Occipital lobe (tissue), 2 donors: ENCODE measurements around the gene MPPE1. TPM values are rescaled to one million over a fixed set of nuclear protein-coding genes. Genes with fewer than 3 reads are reported as not detected.
"Not testable (repeated sequence)": the region's sequence is repeated elsewhere in the genome, so short reads cannot be mapped to it uniquely, and the experiment has no call there.

Source experiments
- DNase-seq: peaks from one replicate; lab custom pipeline; 2025; lab: John Stamatoyannopoulos, UW
- total RNA-seq: library from RNA; depleted of rRNA; stranded (reverse); fragments of >200 nt; gene quantifications from one replicate; pipeline ENCODE4 v1.2.3, GENCODE V29; 2014

The MPPE1 gene
- 17.6 TPM for total RNA-seq

DNA sequence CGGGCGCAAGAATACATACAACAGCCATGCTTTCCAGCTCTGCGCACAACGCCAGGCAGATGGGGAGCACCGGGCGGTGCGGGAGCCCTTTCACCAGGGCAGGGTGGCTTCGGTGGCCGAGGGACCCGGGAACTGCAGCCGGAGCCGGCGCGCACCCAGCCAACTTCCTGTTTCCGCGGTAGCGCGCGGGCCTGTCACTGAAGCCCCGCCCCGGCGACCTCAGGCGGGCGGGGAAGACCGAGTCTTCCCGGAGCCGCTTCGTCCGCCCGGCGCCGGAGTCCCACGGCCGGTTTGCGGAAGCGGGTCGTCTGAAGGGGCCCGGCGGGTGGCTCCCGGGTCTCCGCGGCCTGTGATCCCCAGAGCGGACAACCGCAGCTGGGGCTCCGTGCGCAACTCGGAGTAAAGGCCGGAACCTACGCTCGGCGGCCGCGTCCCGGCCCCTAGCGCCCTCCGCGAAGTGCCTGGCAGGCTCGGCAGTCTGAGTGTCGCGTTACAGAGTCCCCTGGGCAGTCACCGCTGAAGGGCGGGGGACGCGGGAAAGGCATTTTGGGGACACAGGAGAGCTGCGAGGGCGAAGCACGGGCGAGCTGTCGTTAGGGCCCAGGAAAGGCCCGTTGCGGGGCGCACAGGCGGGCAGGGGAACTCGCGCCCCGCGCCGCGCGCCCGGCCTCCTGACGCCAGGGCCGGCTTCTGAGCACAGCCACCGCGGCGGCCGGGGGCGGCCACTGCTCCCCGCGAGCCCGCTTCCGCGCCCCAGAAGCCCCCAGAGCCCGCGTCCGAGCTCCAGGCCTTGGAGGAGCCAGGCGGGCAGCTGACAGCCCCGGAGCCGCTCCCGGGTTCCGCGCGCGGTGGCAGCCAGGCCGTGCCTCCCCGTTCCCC, at the start of gene MPPE1:
Gene MPPE1, minus strand, starts transcription at position 136 of the 879 bp plus-strand sequence. CDS start 11,053 bp downstream, outside the sequence.
- peak; percentile 78 for DNase-seq

GRCh38 chr18:11957636-11958035, 49.5 kb upstream of the MPPE1 start:
- no peak for DNase-seq

GRCh38 chr18:11956371-11957308, 48.5 kb upstream of the MPPE1 start:
- DNase-seq: no peak

DNA sequence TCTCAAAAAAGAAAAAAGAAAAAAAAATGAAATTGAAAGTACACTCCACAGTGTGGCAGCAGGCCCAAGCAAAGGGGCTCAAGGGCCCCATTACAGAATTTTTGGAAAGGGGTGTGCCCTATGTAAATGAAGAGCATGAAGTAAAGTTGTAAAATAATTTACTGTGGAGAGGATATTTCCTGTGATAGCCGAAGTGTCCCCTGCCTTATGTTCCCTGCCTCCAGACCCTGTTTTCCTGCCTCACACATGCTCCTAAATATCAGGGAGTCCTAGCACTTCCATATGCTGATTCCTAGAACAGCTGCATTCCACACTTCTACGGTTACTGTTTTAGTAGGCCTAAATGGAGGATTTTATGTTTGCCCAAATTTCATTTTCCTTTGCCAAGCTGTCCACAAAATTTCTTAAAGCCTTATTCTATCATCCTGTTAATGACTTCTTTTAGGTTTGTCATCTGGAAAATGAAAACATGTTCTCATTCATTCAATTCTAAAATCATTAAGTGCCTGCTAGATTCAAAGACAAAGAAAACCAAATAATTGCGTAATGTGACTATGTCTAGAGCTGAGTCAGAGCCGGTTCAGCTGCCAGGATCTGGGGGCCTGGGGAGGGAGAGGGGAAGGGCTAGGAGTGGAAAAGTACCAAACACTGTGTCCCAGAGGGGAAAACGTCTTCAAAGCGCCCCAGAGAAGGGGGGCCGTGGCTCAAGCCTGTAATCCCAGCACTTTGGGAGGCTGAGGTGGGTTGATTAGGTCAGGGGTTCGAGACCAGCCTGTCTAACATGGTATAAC, 47.3 kb upstream of the MPPE1 start:
- peak; percentile 17 for DNase-seq

DNA sequence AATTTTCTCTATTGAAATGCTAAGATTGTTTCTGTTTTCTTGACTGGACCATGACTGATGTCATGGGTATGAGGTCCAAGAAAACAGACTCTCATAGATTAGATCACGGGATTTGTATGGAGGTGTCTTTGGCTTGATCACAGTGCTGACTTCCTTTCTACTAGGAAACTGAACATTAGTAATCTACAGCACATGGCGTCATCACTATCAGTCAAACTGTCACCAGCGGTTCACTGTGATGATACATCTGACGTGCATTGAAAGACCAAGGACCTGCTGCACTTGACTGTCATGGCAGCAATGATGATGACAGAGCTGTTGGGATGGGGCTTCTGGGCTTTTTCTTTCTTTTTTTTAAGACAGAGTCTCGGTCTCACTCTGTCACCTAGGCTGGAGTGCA, 45.0 kb upstream of the MPPE1 start:
- no peak for DNase-seq

GRCh38 chr18:11951390-11951851, 43.3 kb upstream of the MPPE1 start:
- no peak for DNase-seq

DNA sequence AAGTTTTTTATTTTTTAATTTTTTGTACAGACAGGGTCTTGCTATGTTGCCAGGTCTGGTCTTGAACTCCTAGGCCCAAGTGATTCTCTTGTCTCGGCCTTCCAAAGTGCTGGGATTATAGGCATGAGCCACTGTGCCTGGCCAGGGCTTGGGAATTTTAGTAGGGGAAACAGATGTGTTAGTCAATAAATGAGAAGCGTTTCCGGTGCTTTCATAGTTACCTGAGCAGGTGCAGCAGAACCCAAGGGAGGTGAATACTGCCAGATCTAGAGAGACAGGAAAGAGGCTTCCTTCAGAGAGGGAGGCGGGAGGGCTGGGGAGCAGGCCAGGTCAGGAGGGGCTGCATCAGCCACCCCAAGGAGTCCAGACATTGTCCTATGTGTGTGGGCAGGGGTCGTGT, 42.7 kb upstream of the MPPE1 start:
- DNase-seq: no peak

- no peak for DNase-seq
These were observed 40.9 kb upstream of the MPPE1 start for GRCh38 chr18:11948852-11949523.

DNA sequence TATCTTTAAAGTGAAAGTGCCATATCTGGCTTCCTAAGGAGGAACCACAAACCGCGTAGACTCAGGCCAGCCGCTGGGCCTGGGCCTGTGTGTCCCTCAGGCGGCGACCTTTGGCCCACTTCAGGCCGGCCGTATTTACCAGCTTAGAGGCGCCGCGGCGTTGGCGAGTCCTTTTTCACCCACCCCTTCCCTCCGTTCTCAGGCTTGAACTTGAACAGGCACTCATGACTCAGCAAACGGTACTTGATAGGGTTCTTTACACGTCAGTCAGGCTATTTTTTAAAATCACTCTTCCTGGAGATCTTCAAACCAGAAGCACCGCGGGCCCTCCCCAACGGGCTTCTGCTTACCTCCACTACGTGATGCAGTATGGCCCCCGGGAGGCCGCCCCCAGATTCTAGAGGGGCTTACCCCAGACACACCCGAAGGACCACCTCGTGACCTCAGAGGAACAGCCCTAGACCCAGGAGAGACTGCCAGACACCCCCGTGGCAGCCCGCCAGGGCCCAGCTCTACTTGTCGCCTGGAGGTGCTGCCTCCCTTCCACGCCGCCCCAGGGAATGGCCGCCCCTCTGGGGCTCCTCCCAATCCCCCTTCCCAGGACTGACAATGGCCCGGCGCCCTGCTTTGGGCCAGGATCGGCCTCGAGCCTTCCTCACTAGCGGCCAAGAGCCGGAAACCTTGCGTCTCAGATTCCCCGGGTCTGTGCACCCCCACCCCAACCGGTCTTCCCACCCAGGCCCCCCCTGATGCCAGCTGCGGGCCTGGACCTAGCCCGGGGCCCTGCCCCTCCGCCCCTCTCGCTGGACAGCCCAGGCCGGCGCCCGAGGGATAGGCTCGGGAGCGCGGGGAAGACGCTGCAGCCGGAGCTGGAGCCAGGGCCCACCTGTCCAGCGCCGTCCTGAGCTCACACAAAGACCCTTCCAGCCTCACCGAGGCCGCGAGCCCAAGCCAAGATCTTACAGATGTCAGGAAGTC, 39.4 kb upstream of the MPPE1 start:
- peak; percentile 80 for DNase-seq

DNA sequence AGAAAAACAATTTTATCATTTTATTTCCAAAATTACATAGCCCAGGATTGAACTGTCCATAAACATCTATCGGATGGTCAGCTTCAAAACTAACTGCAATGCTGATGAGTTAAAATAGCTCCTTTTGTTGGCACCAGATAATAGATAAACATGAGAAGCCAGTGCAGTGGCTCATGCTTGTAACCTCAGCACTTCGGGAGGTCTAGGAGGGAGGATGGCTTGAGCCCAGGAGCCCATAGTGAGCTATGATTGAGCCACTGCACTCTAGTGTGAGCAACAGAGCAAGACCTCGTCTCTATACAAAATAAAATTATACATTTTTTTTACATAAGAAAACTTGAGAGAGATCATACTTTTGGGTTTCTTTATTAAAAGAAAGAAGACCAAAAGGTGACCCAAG, 38.6 kb upstream of the MPPE1 start:
- DNase-seq: no peak

DNA sequence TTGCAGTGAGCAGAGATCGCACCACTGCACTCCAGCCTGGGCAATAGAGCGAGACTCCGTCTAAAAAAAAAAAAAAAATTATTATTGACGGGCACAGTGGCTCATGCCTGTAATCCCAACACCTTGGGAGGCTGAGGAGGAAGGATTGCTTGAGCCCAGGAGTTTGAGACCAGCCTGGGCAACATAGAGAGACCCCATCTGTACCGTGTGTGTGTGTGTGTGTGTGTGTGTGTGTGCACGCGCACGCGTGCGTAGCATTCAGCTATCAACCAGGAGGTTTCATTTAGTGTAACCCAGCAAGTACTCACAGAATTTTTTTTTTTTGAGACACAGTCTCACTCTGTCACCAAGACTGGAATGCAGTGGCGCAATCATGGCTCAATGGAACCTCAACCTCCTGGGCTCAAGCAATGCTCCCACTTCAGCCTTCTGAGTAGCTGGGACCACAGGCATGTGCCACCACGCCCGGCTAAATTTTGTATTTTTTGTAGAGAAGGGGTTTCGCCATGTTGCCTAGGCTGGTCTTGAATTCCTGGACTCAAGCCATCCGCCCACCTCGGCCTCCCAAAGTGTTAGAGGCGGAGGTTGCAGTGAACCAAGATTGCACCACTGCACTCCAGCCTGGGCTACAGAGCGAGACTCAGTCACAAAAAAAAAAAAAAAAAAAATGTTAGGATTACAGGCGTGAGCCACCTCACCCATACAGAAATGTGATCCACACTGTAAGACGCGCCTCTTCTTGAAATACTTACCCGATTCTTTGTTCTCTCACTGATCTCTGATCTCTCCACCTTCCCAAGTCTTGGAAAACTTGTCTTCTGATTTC, 37.9 kb upstream of the MPPE1 start:
- not testable (repeated sequence) for DNase-seq

DNA sequence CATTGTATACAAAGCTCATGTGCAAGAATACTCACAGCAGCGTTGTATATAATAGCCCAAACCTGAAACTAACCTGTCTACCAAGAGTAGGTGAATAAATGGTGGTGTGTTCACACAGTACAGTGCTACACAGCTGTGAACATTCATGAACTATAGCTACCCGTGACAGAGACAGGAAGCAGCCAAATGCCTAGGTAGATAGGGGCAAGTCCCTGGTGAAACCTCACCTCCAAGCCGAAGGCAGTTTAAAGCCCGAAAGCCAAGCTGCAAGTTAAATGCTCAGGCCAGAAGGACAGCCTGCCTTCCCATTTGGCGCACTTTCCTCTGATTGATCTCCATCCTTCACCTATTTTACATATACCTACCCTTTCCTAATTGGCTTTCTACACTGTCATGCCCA, 36.7 kb upstream of the MPPE1 start:
- DNase-seq: no peak

DNA sequence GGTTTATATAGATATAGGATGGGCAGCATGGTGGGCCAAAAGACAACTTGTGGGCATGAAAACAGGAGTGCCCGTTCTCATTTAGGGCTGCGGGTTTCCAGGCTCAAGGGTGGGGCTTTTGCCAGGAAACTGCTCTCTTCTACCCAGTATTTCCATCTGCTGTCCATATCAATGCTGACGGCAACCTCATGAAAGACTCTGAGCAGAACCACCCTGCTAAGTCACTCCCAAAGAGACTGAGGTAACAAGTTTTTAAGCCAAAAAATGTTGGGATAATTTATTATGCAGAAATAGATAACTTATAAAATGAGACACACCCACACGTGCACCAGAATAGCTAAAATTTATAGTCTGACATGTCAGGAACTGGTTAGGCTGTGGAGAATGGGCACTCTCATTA, 36.1 kb upstream of the MPPE1 start:
- DNase-seq: no peak

DNA sequence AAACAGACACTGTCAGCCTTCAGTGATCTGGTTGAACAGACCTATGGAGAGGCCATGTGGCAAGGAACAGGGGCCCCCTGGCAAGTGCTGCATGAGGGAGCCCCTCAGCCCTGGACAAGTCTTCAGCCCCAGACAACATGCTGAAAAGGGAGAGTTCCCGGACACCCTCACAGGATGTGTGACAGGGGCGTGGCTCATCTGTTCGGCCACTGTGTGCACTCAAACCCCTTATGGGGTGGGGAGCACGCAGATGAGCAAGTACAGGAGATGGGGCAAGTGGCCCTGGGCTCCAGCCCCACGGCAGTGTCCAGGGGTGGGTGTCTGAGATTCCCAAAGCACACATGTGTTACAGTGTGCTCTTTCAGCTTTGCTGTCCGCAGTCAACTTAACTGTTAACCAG, 35.4 kb upstream of the MPPE1 start:
- DNase-seq: no peak

GRCh38 chr18:11940956-11941355, 32.8 kb upstream of the MPPE1 start:
- DNase-seq: no peak

DNA sequence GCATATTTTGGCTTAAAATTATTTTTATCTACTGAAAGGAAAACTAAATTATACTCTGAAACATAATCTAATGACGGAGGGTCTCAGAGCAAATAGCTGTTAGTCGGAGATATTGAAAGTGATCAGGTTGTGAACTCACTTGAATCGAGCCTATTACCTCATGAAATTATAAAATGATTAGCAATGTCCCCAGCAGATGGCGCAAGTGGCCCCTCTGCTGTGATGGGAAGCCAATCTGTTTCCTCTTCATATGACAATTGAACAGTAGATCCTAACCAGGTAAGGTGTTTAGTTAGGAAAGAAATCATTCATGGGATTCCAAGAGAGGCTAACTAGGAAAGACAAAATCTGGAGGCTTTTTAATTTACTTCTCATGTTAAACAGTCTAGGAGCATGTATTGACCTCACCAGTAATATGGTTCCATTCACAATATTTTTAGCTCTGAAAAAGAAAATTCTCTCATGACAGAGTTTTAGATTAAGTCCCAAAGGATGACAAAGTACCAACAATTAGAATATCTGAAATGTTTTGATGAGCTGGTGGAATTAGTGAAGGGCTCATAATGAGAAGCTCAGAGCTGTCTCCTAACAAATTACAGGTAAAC, 29.9 kb upstream of the MPPE1 start:
- DNase-seq: peak; percentile 48

DNA sequence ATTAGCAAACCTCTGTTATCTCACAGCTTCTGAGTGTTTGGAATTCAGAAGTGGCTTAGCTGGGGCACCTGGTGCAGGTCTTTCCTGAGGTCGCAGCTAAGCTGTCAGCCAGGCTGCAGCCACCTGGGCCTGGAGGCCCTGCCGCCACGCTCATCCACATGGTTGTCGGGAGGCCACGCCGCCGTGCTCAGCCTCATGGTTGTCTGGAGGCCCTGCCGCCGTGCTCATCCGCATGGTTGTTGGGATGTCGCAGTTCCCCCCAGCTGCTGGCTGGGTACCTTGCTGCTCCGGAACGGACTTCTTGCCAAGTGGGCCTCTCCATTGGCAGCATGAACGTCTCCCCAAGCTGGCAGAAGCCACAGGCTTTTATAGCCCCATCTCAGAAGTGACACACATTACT, 24.3 kb upstream of the MPPE1 start:
- DNase-seq: no peak

- no peak for DNase-seq
These were observed 19.4 kb upstream of the MPPE1 start for GRCh38 chr18:11927497-11927896.
